A673 (cell line): ENCODE results near the gene XBP1. TPM values are rescaled to one million over a fixed set of nuclear protein-coding genes. Genes with fewer than 3 reads are reported as not detected.
"Not testable (repeated sequence)": the region's sequence is repeated elsewhere in the genome, so short reads cannot be mapped to it uniquely, and the experiment has no call there.

Experiments used
- Bru-seq: library from RNA; stranded (reverse); fragments of 400-500 nt; gene quantifications from one replicate; lab custom pipeline; 2021; lab: Mats Ljungman, UMichigan
- BruChase-seq, 2 experiments: library from RNA; stranded (reverse); fragments of 400-500 nt; gene quantifications; one replicate each; lab custom pipeline; 2021; lab: Mats Ljungman, UMichigan
- BruUV-seq: library from RNA; stranded (reverse); fragments of 400-500 nt; replicated peaks from 2 replicates; lab custom pipeline; 2021; lab: Mats Ljungman, UMichigan
- CTCF ChIA-PET: fragments of 300-600 bp; sonication (Branson Sonifier 250); formaldehyde crosslinking; loops from one replicate; lab custom pipeline; 2022; ENCODE audit warnings: antibody characterized with exemption; lab: Charles Lee
- POLR2A ChIA-PET: fragments of 300-600 bp; sonication (Branson Sonifier 250); formaldehyde crosslinking; loops from one replicate; lab custom pipeline; 2022; ENCODE audit warnings: antibody characterized with exemption; ENCODE audit not compliant: low non-redundant PET; lab: Charles Lee
- DNase-seq: peaks from one replicate; pipeline ENCODE4 v3.0.0-alpha.2; 2015; ENCODE audit warnings: low spot score
- H3K27ac ChIP-seq: fragments of 200-600 bp; sonication (generic); 2 replicates; pipeline ENCODE4 v1.5.1; 2016; ENCODE audit warnings: mixed run types, low read depth, mild to moderate bottlenecking, mixed read lengths, antibody characterized with exemption, low read length; ENCODE audit not compliant: poor library complexity, severe bottlenecking
- H3K27me3 ChIP-seq: fragments of 200-600 bp; sonication (generic); replicated peaks from 2 replicates; pipeline ENCODE4 v1.6.1; 2017; ENCODE audit warnings: mixed run types, low read depth, mild to moderate bottlenecking, mixed read lengths, antibody characterized with exemption, low read length; ENCODE audit not compliant: insufficient read depth, poor library complexity
- H3K36me3 ChIP-seq: fragments of 200-600 bp; sonication (generic); 2 replicates; pipeline ENCODE4 v1.6.1; 2016; ENCODE audit warnings: mixed run types, mild to moderate bottlenecking, mixed read lengths, antibody characterized with exemption, low read length; ENCODE audit not compliant: insufficient read depth, poor library complexity, severe bottlenecking
- H3K4me1 ChIP-seq: fragments of 200-600 bp; sonication (generic); 2 replicates; pipeline ENCODE4 v1.6.1; 2017; ENCODE audit warnings: mixed run types, mild to moderate bottlenecking, mixed read lengths, antibody characterized with exemption, low read length; ENCODE audit not compliant: insufficient read depth, poor library complexity, severe bottlenecking
- H3K4me3 ChIP-seq: fragments of 200-600 bp; sonication (generic); 2 replicates; pipeline ENCODE4 v1.5.1; 2016; ENCODE audit warnings: low read depth, mixed run types, mild to moderate bottlenecking, mixed read lengths, low read length; ENCODE audit not compliant: poor library complexity, severe bottlenecking
- H3K9me3 ChIP-seq: fragments of 200-600 bp; sonication (generic); 2 replicates; pipeline ENCODE4 v1.6.1; 2016; ENCODE audit warnings: mixed run types, low read depth, mild to moderate bottlenecking, mixed read lengths, antibody characterized with exemption, low read length; ENCODE audit not compliant: poor library complexity, severe bottlenecking
- EZH2 ChIP-seq: fragments of 200-600 bp; sonication (generic); IDR thresholded peaks from 2 replicates; pipeline ENCODE4 v1.6.1; 2017; ENCODE audit warnings: borderline replicate concordance, low read depth, mild to moderate bottlenecking, mixed read lengths, antibody characterized with exemption, low read length; ENCODE audit not compliant: poor library complexity, severe bottlenecking
- intact Hi-C: fragments of 100-400 bp; cut with micrococcal nuclease; formaldehyde crosslinking; loops from one replicate; pipeline ENCODE4 v1.10.0; 2022; ENCODE audit not compliant: unreplicated experiment
- long read RNA-seq: library from polyadenylated mRNA; stranded (forward); transcript quantifications from one replicate; pipeline ENCODE4 v2.0.0, GENCODE V29; 2022
- total RNA-seq: library from RNA; stranded (reverse); gene quantifications from 2 replicates; pipeline ENCODE4 v1.2.3, GENCODE V29; 2021
- TF ChIP-seq, protein P1 (sequence below): fragments of 300-800, 200-600 bp; sonication (generic); conservative IDR thresholded peaks from 2 replicates; pipeline ENCODE4 v1.5.1; 2017; ENCODE audit warnings: low read depth, mild to moderate bottlenecking, antibody characterized with exemption, low read length, moderate library complexity, mixed read lengths

Gene XBP1
- total RNA-seq (65.4 and 66.3 TPM in 2 replicates), Bru-seq, nascent RNA (percentile 95 among the genes with signal in this experiment), BruChase-seq, experiment 1, labeled RNA remaining after a 2-hour chase (percentile 97 among the genes with signal in this experiment), BruChase-seq, experiment 2, labeled RNA remaining after a 6-hour chase (percentile 74 among the genes with signal in this experiment)
- long read RNA-seq, transcript XBP1-203 (5 exons, 1,824 nt) = minor isoform, 5 of 241 reads
- long read RNA-seq, transcript XBP1-201 (5 exons, 1,850 nt) = major isoform, 216 of 241 reads
- long read RNA-seq, partial matches to known transcripts = 3 of 241 reads
- long read RNA-seq, other reads (novel, unspliced or antisense) = 16 of 241 reads

DNA sequence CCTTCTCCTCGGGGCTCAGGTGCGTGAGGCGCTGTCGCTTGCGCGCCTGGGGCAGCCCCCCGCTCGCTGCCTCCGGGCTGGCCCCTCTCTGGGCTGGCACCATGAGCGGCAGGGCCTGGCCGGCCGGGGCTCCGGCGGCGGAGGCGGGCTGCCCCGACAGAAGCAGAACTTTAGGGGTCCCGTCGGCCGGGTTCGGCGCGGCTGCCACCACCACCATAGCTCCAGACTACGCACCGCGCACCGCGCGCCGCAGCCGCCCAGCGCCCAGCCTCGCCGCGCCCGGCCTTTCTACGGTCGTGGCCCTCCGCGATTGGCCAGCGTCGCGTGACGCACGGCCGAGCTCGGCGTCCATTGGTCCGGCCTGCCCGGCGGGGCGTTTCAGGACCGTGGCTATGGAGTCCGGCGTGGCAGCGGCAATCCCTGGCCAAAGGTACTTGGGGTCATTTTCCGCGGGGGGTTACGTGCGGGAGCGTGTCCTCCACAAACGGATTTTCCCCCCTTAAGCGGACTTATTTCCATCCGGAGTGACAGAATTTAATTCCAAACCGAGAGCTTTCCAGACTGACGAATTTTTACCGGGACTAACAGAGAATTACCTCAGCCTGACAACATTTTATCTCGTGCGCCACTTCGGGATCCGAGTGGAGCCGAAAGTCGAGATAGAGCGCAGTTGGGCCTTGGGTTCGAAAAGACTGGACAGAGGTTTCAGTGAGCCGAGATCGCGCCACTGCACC, at the start of gene XBP1:
Gene XBP1, minus strand, starts transcription at position 262 of the 734 bp plus-strand sequence.
- intact Hi-C loops = no loop called here
- Histone ChIP-seq H3K9me3 (no peaks in the 10 kb centered on the region), H3K4me3 (peak within 1 kb of the TSS; percentile 69), H3K4me1 (peaks cover 17% of the 10 kb centered on the region), H3K36me3 (peaks cover 36% of the 10 kb centered on the region), H3K27me3 (no peaks in the 10 kb centered on the region), H3K27ac (peak within 1 kb of the TSS; percentile 99)
- POLR2A ChIA-PET = interaction anchor here (0.6 to 0.7 kb wide), 3 partner anchors 23 to 935 kb away, joined by 4 to 7 read pairs (median 6); no protein-coding TSS in a partner anchor
- peak; percentile 95 for DNase-seq
- BruUV-seq = no TSS peak
- no peak for TF ChIP-seq EZH2
- TF ChIP-seq, protein P1, sequence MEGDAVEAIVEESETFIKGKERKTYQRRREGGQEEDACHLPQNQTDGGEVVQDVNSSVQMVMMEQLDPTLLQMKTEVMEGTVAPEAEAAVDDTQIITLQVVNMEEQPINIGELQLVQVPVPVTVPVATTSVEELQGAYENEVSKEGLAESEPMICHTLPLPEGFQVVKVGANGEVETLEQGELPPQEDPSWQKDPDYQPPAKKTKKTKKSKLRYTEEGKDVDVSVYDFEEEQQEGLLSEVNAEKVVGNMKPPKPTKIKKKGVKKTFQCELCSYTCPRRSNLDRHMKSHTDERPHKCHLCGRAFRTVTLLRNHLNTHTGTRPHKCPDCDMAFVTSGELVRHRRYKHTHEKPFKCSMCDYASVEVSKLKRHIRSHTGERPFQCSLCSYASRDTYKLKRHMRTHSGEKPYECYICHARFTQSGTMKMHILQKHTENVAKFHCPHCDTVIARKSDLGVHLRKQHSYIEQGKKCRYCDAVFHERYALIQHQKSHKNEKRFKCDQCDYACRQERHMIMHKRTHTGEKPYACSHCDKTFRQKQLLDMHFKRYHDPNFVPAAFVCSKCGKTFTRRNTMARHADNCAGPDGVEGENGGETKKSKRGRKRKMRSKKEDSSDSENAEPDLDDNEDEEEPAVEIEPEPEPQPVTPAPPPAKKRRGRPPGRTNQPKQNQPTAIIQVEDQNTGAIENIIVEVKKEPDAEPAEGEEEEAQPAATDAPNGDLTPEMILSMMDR = no peak
- CTCF ChIA-PET = interaction anchor here (1.6 kb wide), 1 partner anchor 200 kb away, joined by 5 read pairs; no protein-coding TSS in a partner anchor

DNA sequence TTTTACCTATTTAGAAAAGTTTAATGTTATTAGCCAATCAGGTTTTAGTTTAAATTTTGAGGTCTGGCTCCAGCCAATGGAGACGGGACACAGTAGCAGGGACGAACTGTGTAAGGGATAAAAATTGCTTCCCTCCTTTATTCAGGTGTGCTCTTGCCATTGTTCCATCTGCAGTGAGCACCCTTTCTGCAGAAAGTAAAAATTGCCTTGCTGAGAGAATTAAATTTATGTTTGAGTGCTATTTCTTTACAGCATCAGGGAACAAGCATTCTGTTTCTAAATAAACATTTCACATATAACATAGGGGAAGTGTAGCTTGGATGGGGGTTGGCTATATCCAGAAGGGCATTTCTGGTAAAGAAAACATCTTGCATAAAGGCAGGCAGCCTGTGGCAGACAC, 46.6 kb upstream of the XBP1 start:
- CTCF ChIA-PET = no interaction called here
- BruUV-seq = no TSS peak
- H3K27me3 ChIP-seq = no peaks in the 10 kb centered on the region
- no peak overlapping the region for H3K4me3 ChIP-seq
- H3K27ac ChIP-seq = no peak overlapping the region
- no peak for TF ChIP-seq EZH2
- TF ChIP-seq, protein P1 = no peak
- no peaks in the 10 kb centered on the region for H3K4me1 ChIP-seq
- no peaks in the 10 kb centered on the region for H3K36me3 ChIP-seq
- DNase-seq = no peak
- POLR2A ChIA-PET = no interaction called here
- intact Hi-C loops = no loop called here
- H3K9me3 ChIP-seq = no peaks in the 10 kb centered on the region

DNA sequence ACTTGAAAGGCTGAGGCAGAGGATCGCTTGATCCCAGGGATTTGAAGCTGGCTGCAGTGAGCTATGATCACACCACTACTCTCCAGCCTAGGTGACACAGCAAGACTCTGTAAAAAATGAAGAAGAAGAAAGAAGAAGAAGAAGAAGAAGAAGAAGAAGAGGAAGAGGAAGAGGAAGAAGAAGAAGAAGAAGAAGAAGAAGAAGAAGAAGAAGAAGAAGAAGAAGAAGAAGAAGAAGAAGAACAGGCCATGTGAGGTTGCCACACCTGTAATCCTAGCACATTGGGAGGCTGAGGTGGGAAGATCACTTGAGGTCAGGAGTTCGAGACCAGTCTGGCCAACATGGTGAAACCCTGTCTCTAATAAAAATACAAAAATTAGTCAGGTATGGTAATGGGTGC, 43.9 kb upstream of the XBP1 start:
- BruUV-seq, H3K36me3 ChIP-seq, H3K27ac ChIP-seq, H3K4me3 ChIP-seq, CTCF ChIA-PET, H3K9me3 ChIP-seq, DNase-seq, H3K4me1 ChIP-seq, intact Hi-C loops, H3K27me3 ChIP-seq, POLR2A ChIA-PET: not testable (repeated sequence)
